Measurements from ENCODE around the gene LRMDA.

LRMDA gene

GRCh38 chr10:75528392-75528791 is 97.0 kb downstream of the LRMDA start:
- Histone ChIP-seq H3K27me3 (ENCODE audit: insufficient read depth, low read length, poor library complexity, severe bottlenecking) (no peaks in the 10 kb centered on the region), H2AFZ (ENCODE audit: low read length) (no peak overlapping the region), H3K9ac (ENCODE audit: low read depth, low read length, poor library complexity, severe bottlenecking) (no peak overlapping the region), H3K4me3 (ENCODE audit: low read length, poor library complexity, severe bottlenecking) (no peak overlapping the region), H3K9me3 (ENCODE audit: insufficient read depth, low read depth, low read length) (no peaks in the 10 kb centered on the region), H3K4me2 (ENCODE audit: low read depth, low read length, poor library complexity, severe bottlenecking) (no peak overlapping the region), H4K20me1 (ENCODE audit: insufficient read depth, low read length, poor library complexity, severe bottlenecking) (no peaks in the 10 kb centered on the region), H3F3A (ENCODE audit: low read depth) (no peaks in the 10 kb centered on the region), H3K36me3 (ENCODE audit: insufficient read depth, low read length) (no peaks in the 10 kb centered on the region), H3K79me2 (ENCODE audit: insufficient read depth, low read length) (no peaks in the 10 kb centered on the region), H3K9me2 (replicated peaks; ENCODE audit: low read depth, low read length) (no peaks in the 10 kb centered on the region), H3K4me1 (ENCODE audit: insufficient read depth, low read length, poor library complexity, severe bottlenecking) (no peaks in the 10 kb centered on the region)
- TF ChIP-seq CTCF (conservative IDR thresholded peaks at IDR 0.05; ENCODE audit: low read length) (no peak), EZH2phosphoT487 (IDR thresholded peaks at IDR 0.05; ENCODE audit: borderline replicate concordance) (no peak)

GRCh38 chr10:75530299-75530698 is 98.9 kb downstream of the LRMDA start:
- Histone ChIP-seq H3K9me2 (replicated peaks; ENCODE audit: low read depth, low read length) (no peaks in the 10 kb centered on the region), H3K79me2 (ENCODE audit: insufficient read depth, low read length) (no peaks in the 10 kb centered on the region), H4K20me1 (ENCODE audit: insufficient read depth, low read length, poor library complexity, severe bottlenecking) (no peaks in the 10 kb centered on the region)

GRCh38 chr10:75531571-75532031 is 100.2 kb downstream of the LRMDA start:
- no peaks in the 10 kb centered on the region for H3K27me3 ChIP-seq (ENCODE audit: insufficient read depth, low read length, poor library complexity, severe bottlenecking)
- H2AFZ ChIP-seq (ENCODE audit: low read length): no peak overlapping the region
- no peaks in the 10 kb centered on the region for H4K20me1 ChIP-seq (ENCODE audit: insufficient read depth, low read length, poor library complexity, severe bottlenecking)
- no peaks in the 10 kb centered on the region for H3K36me3 ChIP-seq (ENCODE audit: insufficient read depth, low read length)
- no peak for TF ChIP-seq EZH2phosphoT487 (IDR thresholded peaks at IDR 0.05; ENCODE audit: borderline replicate concordance)
- no peak for TF ChIP-seq CTCF (conservative IDR thresholded peaks at IDR 0.05; ENCODE audit: low read length)
- peaks cover 7% of the 10 kb centered on the region for H3K4me1 ChIP-seq (ENCODE audit: insufficient read depth, low read length, poor library complexity, severe bottlenecking)
- H3K9me3 ChIP-seq (ENCODE audit: insufficient read depth, low read depth, low read length): no peaks in the 10 kb centered on the region
- H3K79me2 ChIP-seq (ENCODE audit: insufficient read depth, low read length): no peaks in the 10 kb centered on the region
- H3K9me2 ChIP-seq (replicated peaks; ENCODE audit: low read depth, low read length): no peaks in the 10 kb centered on the region
- no peaks in the 10 kb centered on the region for H3F3A ChIP-seq (ENCODE audit: low read depth)
- H3K4me3 ChIP-seq (ENCODE audit: low read length, poor library complexity, severe bottlenecking): no peak overlapping the region
- H3K4me2 ChIP-seq (ENCODE audit: low read depth, low read length, poor library complexity, severe bottlenecking): no peak overlapping the region
- H3K9ac ChIP-seq (ENCODE audit: low read depth, low read length, poor library complexity, severe bottlenecking): no peak overlapping the region

More at GRCh38 chr10:75530299-75530698, 98.9 kb downstream of the LRMDA start:
- H3K4me2 ChIP-seq (ENCODE audit: low read depth, low read length, poor library complexity, severe bottlenecking): no peak overlapping the region
- H3K4me3 ChIP-seq (ENCODE audit: low read length, poor library complexity, severe bottlenecking): no peak overlapping the region
- no peaks in the 10 kb centered on the region for H3K9me3 ChIP-seq (ENCODE audit: insufficient read depth, low read depth, low read length)
- no peaks in the 10 kb centered on the region for H3K36me3 ChIP-seq (ENCODE audit: insufficient read depth, low read length)
- H3F3A ChIP-seq (ENCODE audit: low read depth): no peaks in the 10 kb centered on the region
- H3K27me3 ChIP-seq (ENCODE audit: insufficient read depth, low read length, poor library complexity, severe bottlenecking): no peaks in the 10 kb centered on the region
- H3K4me1 ChIP-seq (ENCODE audit: insufficient read depth, low read length, poor library complexity, severe bottlenecking): peaks cover 7% of the 10 kb centered on the region
- no peak overlapping the region for H3K9ac ChIP-seq (ENCODE audit: low read depth, low read length, poor library complexity, severe bottlenecking)
- TF ChIP-seq CTCF (conservative IDR thresholded peaks at IDR 0.05; ENCODE audit: low read length) (no peak), EZH2phosphoT487 (IDR thresholded peaks at IDR 0.05; ENCODE audit: borderline replicate concordance) (no peak)
- no peak overlapping the region for H2AFZ ChIP-seq (ENCODE audit: low read length)

Measured in Loucy (cell line).